HG03442 (cell line): Measurements from ENCODE around the gene ATF7IP.
"Not testable (repeated sequence)": the region's sequence is repeated elsewhere in the genome, so short reads cannot be mapped to it uniquely, and the experiment has no call there.

ENCODE experiments used
- ATAC-seq: cut with Tn5 transposase; IDR thresholded peaks from one replicate; pipeline ENCODE4 v1.9.1; 2021; ENCODE audit warnings: mild to moderate bottlenecking, moderate library complexity; ENCODE audit not compliant: unreplicated experiment

ATF7IP gene

GRCh38 chr12:14373217-14373616 lies 7.7 kb downstream of the ATF7IP start:
- ATAC-seq, result no peak

- no peak for ATAC-seq
These were observed 14.0 kb downstream of the ATF7IP start for GRCh38 chr12:14379508-14379907.

GRCh38 chr12:14384783-14385638 lies 19.5 kb downstream of the ATF7IP start:
- peak; percentile 93 for ATAC-seq

GRCh38 chr12:14387219-14387871 lies 21.9 kb downstream of the ATF7IP start:
- ATAC-seq, result no peak

GRCh38 chr12:14390449-14390848 lies 25.0 kb downstream of the ATF7IP start:
- no peak for ATAC-seq

GRCh38 chr12:14390870-14391530 lies 25.5 kb downstream of the ATF7IP start:
- no peak for ATAC-seq

- no peak for ATAC-seq
These were observed 28.3 kb downstream of the ATF7IP start for GRCh38 chr12:14393751-14394150.

GRCh38 chr12:14394317-14395073 lies 29.0 kb downstream of the ATF7IP start:
- ATAC-seq, result peak; percentile 60

- ATAC-seq, result peak; percentile 40
These were observed 29.7 kb downstream of the ATF7IP start for GRCh38 chr12:14395074-14395778.

- ATAC-seq, result peak; percentile 66
These were observed 30.6 kb downstream of the ATF7IP start for GRCh38 chr12:14396071-14396470.

- ATAC-seq, result no peak
These were observed 34.4 kb downstream of the ATF7IP start for GRCh38 chr12:14399871-14400270.

- no peak for ATAC-seq
These were observed 35.1 kb downstream of the ATF7IP start for GRCh38 chr12:14400599-14400998.

- not testable (repeated sequence) for ATAC-seq
These were observed 35.8 kb downstream of the ATF7IP start for GRCh38 chr12:14401267-14401666.

- ATAC-seq, result no peak
These were observed 37.2 kb downstream of the ATF7IP start for GRCh38 chr12:14402697-14403096.

- peak; percentile 18 for ATAC-seq
These were observed 37.8 kb downstream of the ATF7IP start for GRCh38 chr12:14403293-14403692.

GRCh38 chr12:14403711-14404196 lies 38.3 kb downstream of the ATF7IP start:
- peak; percentile 71 for ATAC-seq

- not testable (repeated sequence) for ATAC-seq
These were observed 39.9 kb downstream of the ATF7IP start for GRCh38 chr12:14405407-14405806.

- ATAC-seq, result no peak
These were observed 42.7 kb downstream of the ATF7IP start for GRCh38 chr12:14408208-14408607.

- ATAC-seq, result no peak
These were observed 44.7 kb downstream of the ATF7IP start for GRCh38 chr12:14410177-14410576.
